Measurements from ENCODE around the gene CLDN1. TPM values are rescaled to one million over a fixed set of nuclear protein-coding genes. Genes with fewer than 3 reads are reported as not detected.

CLDN1 gene
- total RNA-seq, 1 experiment from 2014 or later = 0.62 TPM

GRCh38 chr3:190319660-190320059 lies 2.6 kb downstream of the CLDN1 start:
- peaks cover 18% of the 10 kb centered on the region for H3K27me3 ChIP-seq (ENCODE audit: control insufficient read depth, insufficient read depth, low read length)
- DNase-seq = no peak
- no peaks in the 10 kb centered on the region for H3K36me3 ChIP-seq (replicated peaks; ENCODE audit: control insufficient read depth, insufficient read depth, low read length)
- H3K4me3 ChIP-seq (ENCODE audit: insufficient read depth, low read depth, low read length) = no peak overlapping the region

- Histone ChIP-seq H3K36me3 (replicated peaks; ENCODE audit: control insufficient read depth, insufficient read depth, low read length) (no peaks in the 10 kb centered on the region), H3K27me3 (ENCODE audit: control insufficient read depth, insufficient read depth, low read length) (peaks cover 18% of the 10 kb centered on the region), H3K4me3 (ENCODE audit: insufficient read depth, low read depth, low read length) (no peak overlapping the region)
- no peak for DNase-seq
Measured at GRCh38 chr3:190318666-190319065, 3.6 kb downstream of the CLDN1 start.

- H3K4me3 ChIP-seq (ENCODE audit: insufficient read depth, low read depth, low read length) = no peak overlapping the region
- DNase-seq = no peak
- H3K36me3 ChIP-seq (replicated peaks; ENCODE audit: control insufficient read depth, insufficient read depth, low read length) = no peaks in the 10 kb centered on the region
- H3K27me3 ChIP-seq (ENCODE audit: control insufficient read depth, insufficient read depth, low read length) = no peaks in the 10 kb centered on the region
Measured at GRCh38 chr3:190314741-190315140, 7.5 kb downstream of the CLDN1 start.

DNA sequence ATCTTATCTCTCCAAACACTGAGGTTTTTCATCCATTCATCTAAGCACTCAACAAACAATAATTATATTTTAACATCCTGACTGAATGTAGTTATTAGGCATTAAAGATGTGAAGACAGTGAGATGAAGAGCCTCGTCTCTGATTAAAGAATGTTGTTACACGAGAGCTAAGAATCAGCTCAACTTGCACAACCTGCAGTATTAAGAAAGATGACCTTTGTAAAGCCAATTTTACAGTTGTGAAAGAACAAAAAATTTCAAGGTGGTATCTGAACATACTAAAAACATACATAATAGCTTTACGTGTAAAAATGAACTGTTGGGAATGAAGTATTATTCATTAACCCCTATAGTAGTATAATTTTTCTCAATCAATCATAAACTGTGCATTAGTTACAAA lies 12.8 kb downstream of the CLDN1 start:
- Histone ChIP-seq H3K4me3 (ENCODE audit: insufficient read depth, low read depth, low read length) (no peak overlapping the region), H3K27me3 (ENCODE audit: control insufficient read depth, insufficient read depth, low read length) (no peaks in the 10 kb centered on the region), H3K36me3 (replicated peaks; ENCODE audit: control insufficient read depth, insufficient read depth, low read length) (no peaks in the 10 kb centered on the region)
- no peak for DNase-seq

GRCh38 chr3:190308154-190308553 lies 14.1 kb downstream of the CLDN1 start:
- DNase-seq = no peak
- no peaks in the 10 kb centered on the region for H3K36me3 ChIP-seq (replicated peaks; ENCODE audit: control insufficient read depth, insufficient read depth, low read length)
- no peak overlapping the region for H3K4me3 ChIP-seq (ENCODE audit: insufficient read depth, low read depth, low read length)
- H3K27me3 ChIP-seq (ENCODE audit: control insufficient read depth, insufficient read depth, low read length) = no peaks in the 10 kb centered on the region

DNA sequence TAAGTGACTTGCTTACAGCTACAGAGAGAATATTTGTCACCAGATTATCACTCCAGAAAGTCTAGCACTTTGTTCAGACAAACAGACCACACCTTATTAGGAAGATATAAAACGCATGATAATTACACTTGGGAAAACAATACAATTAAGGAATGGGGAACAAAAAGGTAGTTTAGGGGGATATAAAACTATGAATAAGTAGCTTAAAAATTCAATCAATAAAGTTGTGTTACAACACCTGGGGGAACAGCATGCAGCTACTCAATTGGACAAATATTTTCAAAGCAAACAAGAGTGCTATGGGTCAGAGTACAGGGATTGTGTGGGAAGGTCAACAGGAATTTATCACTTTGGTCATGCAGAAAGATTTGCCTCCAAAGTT lies 15.1 kb downstream of the CLDN1 start:
- no peak for DNase-seq
- Histone ChIP-seq H3K36me3 (replicated peaks; ENCODE audit: control insufficient read depth, insufficient read depth, low read length) (no peaks in the 10 kb centered on the region), H3K4me3 (ENCODE audit: insufficient read depth, low read depth, low read length) (no peak overlapping the region), H3K27me3 (ENCODE audit: control insufficient read depth, insufficient read depth, low read length) (no peaks in the 10 kb centered on the region)

- DNase-seq = no peak
- H3K27me3 ChIP-seq (ENCODE audit: control insufficient read depth, insufficient read depth, low read length) = no peaks in the 10 kb centered on the region
- H3K36me3 ChIP-seq (replicated peaks; ENCODE audit: control insufficient read depth, insufficient read depth, low read length) = no peaks in the 10 kb centered on the region
- no peak overlapping the region for H3K4me3 ChIP-seq (ENCODE audit: insufficient read depth, low read depth, low read length)
Measured at GRCh38 chr3:190306513-190307163, 15.6 kb downstream of the CLDN1 start.

DNA sequence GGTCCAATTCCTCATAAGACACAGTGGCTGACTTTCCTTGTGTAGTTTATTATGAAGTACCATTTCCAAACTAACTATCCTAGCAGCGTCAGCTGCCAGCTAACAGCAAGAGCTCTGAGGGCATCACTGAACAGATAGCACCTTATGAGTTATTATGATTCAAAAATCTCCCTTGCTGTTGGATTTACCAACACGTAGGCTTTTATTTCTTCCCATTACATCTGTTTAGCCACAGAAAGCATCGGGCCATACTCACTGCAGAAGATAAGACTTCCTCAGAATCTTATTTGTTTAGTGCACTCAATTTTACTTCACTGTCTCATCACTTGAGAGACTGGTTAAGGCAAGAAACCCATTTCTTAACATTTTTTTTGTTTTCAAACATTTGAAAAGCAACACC lies 16.2 kb downstream of the CLDN1 start:
- H3K4me3 ChIP-seq (ENCODE audit: insufficient read depth, low read depth, low read length) = no peak overlapping the region
- no peaks in the 10 kb centered on the region for H3K27me3 ChIP-seq (ENCODE audit: control insufficient read depth, insufficient read depth, low read length)
- H3K36me3 ChIP-seq (replicated peaks; ENCODE audit: control insufficient read depth, insufficient read depth, low read length) = no peaks in the 10 kb centered on the region
- DNase-seq = no peak

GRCh38 chr3:190305406-190305805 lies 16.8 kb downstream of the CLDN1 start:
- H3K4me3 ChIP-seq (ENCODE audit: insufficient read depth, low read depth, low read length) = no peak overlapping the region
- no peaks in the 10 kb centered on the region for H3K36me3 ChIP-seq (replicated peaks; ENCODE audit: control insufficient read depth, insufficient read depth, low read length)
- no peaks in the 10 kb centered on the region for H3K27me3 ChIP-seq (ENCODE audit: control insufficient read depth, insufficient read depth, low read length)
- no peak for DNase-seq

DNA sequence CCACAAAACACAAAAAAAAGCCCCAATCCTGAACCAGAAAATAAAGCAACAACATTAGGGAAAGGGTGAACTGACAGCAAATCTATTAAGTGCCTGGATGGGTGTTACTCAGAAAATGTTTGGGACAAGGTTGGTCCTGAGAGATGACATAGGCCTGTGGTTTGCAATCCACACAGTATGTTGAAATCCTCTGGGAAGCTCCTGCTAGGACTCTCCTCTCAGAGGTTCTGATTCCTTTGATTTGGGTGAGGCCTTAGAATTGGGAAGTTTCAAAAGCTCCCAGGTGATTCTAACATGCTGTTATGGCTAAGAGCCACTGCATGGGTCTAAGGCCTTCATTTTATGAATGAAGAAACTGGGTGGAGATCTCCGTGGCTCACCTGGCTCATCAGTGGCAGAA lies 18.4 kb downstream of the CLDN1 start:
- Histone ChIP-seq H3K27me3 (ENCODE audit: control insufficient read depth, insufficient read depth, low read length) (no peaks in the 10 kb centered on the region), H3K36me3 (replicated peaks; ENCODE audit: control insufficient read depth, insufficient read depth, low read length) (no peaks in the 10 kb centered on the region), H3K4me3 (ENCODE audit: insufficient read depth, low read depth, low read length) (no peak overlapping the region)
- DNase-seq = no peak

GRCh38 chr3:190302212-190302867 lies 19.9 kb downstream of the CLDN1 start:
- DNase-seq = no peak

DNA sequence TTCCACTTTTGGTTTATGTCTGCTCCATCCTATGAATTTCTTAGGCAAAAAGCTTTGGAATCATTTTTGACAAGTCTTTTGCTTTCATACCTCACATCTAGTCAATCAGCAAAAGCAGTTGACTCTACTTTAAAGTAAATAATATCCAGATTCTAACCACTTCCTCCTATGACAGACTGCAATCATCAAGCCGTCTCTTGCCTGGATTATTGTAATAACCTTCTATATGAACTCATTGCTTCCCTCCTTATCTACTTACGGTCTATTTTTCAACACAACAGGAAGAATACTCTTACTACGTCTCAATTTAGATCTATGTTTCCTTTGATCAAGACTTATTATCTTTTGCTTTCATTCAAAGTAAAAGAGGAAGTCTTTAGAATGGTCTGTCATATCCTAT lies 20.7 kb downstream of the CLDN1 start:
- DNase-seq = no peak
- H3K4me3 ChIP-seq (ENCODE audit: insufficient read depth, low read depth, low read length) = no peak overlapping the region

More at GRCh38 chr3:190302212-190302867, 19.9 kb downstream of the CLDN1 start:
- Histone ChIP-seq H3K4me3 (ENCODE audit: insufficient read depth, low read depth, low read length) (no peak overlapping the region), H3K27me3 (ENCODE audit: control insufficient read depth, insufficient read depth, low read length) (no peaks in the 10 kb centered on the region), H3K36me3 (replicated peaks; ENCODE audit: control insufficient read depth, insufficient read depth, low read length) (no peaks in the 10 kb centered on the region)

DNA sequence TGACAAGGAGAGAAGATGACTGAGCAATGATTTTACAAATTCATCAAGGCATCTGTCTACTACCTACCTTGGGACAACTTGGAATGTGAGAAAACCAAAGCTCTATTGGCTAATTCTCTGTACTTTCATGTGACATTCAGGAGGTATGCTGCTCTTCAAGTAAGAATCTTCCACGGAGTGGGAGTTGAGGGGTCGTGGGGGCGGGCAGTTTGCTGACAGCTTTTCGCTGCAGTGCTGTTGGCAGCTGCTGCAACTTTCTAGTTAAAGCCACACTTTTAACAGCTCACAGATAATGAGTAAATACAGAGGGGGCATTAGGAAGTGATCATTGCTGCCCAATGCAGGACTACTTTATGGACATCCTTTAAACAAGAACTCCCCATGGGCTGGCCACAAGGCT lies 22.3 kb downstream of the CLDN1 start:
- no peak overlapping the region for H3K4me3 ChIP-seq (ENCODE audit: insufficient read depth, low read depth, low read length)
- no peaks in the 10 kb centered on the region for H3K36me3 ChIP-seq (replicated peaks; ENCODE audit: control insufficient read depth, insufficient read depth, low read length)
- no peak for DNase-seq
- no peaks in the 10 kb centered on the region for H3K27me3 ChIP-seq (ENCODE audit: control insufficient read depth, insufficient read depth, low read length)

More for the DNA sequence above, 20.7 kb downstream of the CLDN1 start:
- H3K36me3 ChIP-seq (replicated peaks; ENCODE audit: control insufficient read depth, insufficient read depth, low read length) = no peaks in the 10 kb centered on the region
- no peaks in the 10 kb centered on the region for H3K27me3 ChIP-seq (ENCODE audit: control insufficient read depth, insufficient read depth, low read length)

GRCh38 chr3:190294030-190294429 lies 28.2 kb downstream of the CLDN1 start:
- no peak for DNase-seq
- Histone ChIP-seq H3K27me3 (ENCODE audit: control insufficient read depth, insufficient read depth, low read length) (no peaks in the 10 kb centered on the region), H3K4me3 (ENCODE audit: insufficient read depth, low read depth, low read length) (no peak overlapping the region), H3K36me3 (replicated peaks; ENCODE audit: control insufficient read depth, insufficient read depth, low read length) (no peaks in the 10 kb centered on the region)

- Histone ChIP-seq H3K36me3 (replicated peaks; ENCODE audit: control insufficient read depth, insufficient read depth, low read length) (no peaks in the 10 kb centered on the region), H3K27me3 (ENCODE audit: control insufficient read depth, insufficient read depth, low read length) (no peaks in the 10 kb centered on the region), H3K4me3 (ENCODE audit: insufficient read depth, low read depth, low read length) (no peak overlapping the region)
- no peak for DNase-seq
Measured at GRCh38 chr3:190293621-190294020, 28.6 kb downstream of the CLDN1 start.

Data from H7 (cell line).